GM21825 (cell line): ENCODE results near the gene TJP1.
"Not testable (repeated sequence)": the region's sequence is repeated elsewhere in the genome, so short reads cannot be mapped to it uniquely, and the experiment has no call there.

Experiments
- ATAC-seq: cut with Tn5 transposase; IDR thresholded peaks from one replicate; pipeline ENCODE4 v1.9.1; 2021; ENCODE audit warnings: mild to moderate bottlenecking, moderate library complexity; ENCODE audit not compliant: unreplicated experiment

TJP1 gene

DNA sequence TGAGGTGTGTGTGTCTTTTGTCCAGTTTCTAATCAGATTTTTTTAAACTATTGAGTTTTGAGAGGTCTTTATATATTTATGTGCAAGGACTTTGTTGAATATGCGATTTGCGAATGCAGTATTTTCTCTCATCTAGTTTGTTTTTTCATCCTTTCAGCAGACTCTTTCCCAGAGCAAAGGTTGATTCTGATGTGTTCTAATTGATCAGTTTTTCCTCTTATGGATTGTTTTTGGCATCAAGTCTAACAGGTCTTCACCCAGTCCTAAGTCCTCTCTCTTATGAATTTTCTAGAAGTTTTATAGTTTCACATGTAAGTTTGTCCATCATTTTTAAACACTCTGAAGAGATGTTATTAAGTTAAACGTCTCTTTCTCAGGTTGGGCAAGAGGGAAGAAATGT is 17.8 kb upstream of the TJP1 start:
- no peak for ATAC-seq

DNA sequence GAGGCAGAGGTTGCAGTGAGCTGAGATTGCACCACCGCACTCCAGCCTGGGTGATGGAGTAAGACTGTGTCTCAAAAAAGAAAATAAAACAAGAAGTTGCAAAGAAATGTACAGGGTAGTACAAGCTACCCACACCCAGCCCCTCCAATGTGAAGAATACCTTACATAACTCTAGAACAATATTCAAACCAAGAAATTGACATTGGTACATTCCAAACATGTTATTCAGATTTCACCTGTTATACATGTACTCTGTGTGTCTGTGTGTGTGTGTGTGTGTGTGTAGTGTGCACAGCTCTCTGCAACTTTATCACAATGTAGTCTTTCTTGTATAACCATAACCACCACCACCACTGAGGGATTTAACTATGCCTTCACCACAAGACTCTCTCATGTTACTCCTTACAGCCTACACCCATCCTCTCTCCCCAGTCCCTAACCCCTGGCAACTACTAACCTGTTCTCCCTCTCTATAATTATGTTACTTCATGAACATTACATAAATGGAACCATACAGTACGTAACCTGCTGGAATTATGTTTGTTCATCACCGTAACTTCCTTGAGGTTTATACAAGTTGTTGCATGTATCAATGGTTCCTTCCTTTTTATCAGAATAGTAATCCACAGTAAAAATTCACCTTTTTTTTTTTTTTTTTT is 16.2 kb upstream of the TJP1 start:
- no peak for ATAC-seq

DNA sequence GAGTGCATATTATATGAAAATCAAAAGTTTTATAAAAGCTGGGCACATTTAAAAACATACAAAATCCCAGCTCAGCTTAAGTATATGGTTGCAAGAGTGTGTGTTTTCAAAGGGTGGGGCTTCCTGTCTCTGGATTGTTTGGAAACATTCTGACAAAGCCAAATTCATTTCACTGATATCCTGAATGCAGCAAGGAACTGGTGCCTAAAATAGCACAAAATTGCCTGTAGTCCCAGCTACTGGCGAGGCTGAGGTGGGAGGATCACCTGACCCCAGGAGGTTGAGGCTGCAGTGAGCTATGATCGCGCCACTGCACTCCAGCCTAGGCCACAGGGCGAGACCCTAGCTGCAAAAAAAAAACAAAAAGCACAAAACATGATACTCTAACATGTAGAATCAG is 13.0 kb upstream of the TJP1 start:
- ATAC-seq: no peak

DNA sequence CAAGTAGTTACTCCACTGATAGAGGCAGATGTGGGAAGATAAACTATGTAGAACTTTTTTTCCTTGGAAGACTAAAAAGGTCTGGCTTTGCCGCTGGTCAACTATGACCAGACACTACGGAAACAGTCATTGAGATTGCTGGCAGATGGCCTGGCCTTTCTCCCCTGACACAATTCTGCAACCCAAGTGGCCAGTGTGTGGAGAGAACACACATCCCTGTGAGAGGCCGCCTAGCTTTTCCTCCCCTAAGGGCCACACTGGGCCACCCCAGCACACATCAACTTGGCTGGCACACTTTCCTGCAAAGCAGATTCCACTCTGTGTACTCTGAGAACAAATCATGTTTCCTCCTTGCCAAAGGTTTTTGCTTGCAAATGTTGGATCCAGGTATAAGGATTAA is 10.4 kb upstream of the TJP1 start:
- no peak for ATAC-seq

DNA sequence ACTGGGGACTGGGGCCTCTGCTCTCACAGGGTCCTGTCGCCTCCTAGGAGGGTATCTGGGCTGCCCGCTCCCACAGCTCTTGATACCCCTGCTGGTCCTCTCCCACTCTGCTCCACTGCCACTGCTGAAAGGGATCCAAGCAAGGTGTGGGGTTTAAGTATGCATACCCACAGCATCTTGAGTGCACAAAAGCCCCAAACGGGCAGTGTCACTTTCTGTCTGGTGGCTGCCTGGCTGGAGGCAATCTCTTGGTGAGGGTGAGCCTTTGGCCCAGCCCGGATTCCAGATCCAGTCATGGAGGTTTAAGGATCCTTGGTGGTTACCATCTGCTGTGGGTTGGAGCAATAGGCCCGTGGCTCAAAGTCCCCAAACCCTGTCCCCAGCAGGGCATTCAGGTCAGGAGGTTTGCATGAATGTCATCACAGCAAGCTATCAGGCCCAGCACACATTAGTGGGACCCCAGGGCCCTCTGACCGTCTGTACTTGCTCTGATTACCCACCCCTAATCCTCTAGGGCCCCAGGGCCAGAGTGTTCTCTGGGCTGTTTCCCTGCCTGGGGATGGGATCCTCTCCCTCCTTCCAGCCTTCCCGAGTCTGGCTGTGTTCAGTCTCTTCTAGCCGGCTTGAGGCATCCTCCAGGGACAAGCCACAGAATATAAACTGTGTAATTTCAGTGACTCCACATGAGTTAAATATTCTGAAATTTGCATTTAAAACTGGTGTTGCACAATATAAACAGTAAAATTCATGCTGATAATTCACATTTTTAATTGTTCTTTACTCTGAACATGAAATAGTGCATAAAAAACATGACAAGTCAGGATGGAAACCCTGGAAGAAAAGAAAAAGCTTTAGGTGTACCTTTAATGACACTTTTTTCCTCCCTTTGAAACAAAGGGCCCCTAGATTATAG is 4.9 kb upstream of the TJP1 start:
- ATAC-seq: no peak

DNA sequence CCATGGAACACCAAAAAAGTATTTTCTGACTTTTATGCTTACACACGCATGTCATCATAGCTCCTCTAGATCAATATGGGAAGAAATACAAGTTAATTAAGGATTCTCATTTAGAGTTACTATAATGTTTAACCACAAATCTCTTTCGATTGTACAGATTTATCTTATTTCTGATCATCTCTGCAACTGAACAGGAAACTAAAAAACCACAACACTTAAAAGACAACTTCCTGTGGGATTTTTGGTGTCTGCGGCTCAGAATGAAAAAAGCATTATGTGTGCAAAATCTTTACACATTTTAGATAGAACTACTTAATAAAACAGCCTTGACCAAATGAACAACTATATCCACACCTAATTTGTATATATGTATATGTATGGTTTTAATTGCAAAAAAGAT is 3.0 kb upstream of the TJP1 start:
- ATAC-seq: no peak

DNA sequence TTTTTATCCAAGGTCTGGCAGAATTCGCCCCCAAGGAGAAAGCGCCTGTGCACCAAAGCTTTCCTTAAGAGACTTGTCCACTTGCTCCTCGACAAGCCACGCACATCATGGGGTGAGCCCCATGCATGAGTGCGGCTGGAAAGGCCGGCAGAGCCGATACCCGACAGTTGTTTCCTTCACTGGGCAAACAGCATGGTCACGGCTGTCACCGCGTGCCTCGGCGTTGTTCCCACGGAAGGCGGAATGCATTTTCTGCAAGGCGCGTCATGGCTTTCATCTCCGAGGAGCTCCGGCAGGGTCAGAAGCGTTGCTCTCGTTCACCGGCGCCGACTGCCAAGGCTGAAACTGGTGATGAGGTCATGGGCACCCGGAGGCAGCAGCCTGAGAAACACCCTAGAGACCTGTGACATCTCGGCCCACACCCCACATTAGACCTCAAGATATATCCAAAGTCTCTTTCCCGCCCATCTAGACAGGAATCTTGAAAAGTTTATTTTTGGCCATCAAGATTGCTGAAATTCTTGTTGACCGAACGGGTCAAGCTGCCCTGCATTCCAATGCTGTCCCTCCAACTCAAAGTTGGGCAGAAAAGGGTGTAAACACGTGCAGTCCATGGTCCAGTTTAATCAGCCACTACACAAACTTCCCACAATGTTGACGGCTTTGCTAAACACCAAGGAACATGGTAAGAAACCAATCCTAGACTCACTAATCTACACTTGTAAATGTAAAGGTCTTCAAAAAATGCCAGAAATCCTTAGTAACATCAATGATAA is 604 bp upstream of the TJP1 start:
- ATAC-seq: no peak

DNA sequence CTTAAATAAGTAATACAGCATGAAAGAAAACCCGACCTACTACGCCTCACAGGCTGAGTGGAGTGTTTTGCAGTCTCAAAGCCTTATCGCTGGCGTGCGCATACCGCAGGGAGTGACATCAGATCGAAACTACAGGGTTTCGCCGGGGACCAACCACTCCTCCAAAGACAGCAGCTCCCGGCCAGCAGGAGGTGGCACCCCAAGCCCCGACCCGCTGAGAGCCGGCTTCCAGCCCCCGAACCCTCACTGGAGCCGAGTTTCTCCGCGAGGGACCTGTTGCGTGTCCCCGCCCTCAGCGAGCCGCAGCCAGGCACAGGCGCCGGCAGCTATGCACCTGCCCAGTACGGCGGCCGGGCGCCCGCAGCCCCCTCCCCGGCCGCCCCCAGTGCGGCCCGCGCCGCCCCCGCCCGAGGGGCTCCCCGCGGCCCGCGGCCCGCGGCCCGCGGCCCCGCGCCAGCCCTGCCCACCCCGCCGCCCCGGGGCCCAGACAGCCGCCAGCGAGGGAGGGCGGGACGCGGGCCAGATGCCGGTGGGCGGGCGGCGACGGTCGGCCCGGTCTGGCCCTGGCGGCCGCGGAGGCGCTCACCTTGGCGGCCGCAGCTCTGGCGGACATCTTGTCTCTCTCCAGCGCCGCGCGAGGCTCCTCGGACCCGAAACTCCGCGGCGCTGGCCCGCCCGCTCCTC is 710 bp downstream of the TJP1 start:
- no peak for ATAC-seq

DNA sequence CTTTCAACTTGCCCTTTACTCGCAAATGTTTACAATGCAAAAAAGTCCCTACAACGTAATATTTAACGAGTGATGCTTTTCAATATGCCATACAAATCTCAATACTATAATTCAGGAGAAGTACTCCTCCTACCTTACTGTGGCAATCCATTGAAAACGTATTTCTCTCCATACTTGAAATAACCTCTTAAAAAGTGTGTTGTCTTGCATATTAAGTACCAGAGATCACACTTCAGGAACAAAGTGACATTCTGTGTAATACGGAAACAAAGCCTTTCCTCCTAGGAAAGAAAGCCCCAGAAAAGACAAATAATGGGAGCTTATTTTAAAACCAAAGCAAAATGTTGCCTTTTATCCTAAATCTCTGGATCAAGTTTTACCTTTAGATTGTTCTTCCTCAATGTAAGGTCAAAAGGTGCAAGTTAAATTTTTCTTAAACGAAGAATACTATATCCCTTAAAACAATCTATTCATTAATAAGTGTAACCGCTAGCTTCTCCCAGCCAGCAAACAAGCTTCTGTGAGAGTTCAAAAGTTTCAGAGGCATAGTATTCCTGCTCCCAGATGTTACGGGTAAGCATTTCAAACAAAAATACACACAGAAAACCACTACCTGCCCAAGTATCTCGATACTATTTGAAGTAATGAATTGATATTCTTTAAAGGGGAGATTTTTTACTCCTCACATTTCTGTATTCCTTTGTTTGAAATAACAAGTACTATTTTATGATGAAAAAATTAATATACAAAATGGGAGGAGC is 1.7 kb downstream of the TJP1 start:
- no peak for ATAC-seq

DNA sequence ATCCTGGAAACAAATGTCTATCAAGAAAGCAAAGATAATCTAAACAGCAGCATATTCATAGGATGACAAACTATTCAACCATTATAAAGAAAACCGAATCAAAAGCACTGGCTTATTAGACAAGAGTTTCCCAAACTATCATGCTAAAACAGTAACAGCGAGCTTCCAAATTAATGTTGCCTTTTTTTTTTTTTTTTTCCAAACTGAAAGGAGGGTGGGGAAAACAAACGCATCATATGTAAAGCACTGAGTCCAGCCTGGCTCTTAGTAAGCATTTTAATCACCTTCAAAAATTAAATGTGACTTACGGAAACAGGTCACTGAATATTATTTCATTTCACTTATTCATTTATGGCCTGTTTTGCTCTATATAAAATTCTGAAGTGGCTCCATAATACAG is 2.3 kb downstream of the TJP1 start:
- no peak for ATAC-seq

DNA sequence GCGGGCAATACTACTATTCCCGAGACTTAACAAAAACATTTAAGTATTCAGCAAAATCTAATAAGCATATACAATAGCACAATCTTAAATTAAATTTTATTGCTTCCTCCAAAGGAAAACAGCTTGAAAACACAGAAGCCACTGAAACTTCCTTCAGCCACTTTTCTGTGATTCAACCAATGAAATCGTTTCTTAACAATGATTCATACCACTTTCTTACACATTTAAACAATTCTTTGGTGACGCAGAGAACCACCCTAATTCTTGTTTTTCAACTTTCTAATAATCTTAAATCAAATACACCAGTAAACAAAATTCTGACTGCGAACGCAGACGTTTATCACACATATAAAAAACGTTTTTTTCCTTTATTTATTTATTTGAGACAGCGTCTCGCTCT is 4.1 kb downstream of the TJP1 start:
- no peak for ATAC-seq

DNA sequence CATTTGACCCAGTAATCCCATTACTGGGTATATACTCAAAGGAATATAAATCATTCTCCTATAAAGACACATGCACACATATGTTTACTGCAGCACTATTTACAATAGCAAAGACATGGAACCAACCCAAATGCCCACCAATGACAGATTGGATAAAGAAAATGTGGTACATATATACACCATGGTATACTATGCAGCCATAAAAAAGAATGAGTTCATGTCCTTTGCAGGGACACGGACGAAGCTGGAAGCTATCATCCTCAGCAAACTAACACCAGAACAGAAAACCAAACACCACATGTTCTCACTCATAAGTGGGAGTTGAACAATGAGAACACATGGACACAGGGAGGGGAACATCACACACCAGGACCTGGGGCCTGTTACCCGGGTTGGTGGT is 4.8 kb downstream of the TJP1 start:
- ATAC-seq: not testable (repeated sequence)

DNA sequence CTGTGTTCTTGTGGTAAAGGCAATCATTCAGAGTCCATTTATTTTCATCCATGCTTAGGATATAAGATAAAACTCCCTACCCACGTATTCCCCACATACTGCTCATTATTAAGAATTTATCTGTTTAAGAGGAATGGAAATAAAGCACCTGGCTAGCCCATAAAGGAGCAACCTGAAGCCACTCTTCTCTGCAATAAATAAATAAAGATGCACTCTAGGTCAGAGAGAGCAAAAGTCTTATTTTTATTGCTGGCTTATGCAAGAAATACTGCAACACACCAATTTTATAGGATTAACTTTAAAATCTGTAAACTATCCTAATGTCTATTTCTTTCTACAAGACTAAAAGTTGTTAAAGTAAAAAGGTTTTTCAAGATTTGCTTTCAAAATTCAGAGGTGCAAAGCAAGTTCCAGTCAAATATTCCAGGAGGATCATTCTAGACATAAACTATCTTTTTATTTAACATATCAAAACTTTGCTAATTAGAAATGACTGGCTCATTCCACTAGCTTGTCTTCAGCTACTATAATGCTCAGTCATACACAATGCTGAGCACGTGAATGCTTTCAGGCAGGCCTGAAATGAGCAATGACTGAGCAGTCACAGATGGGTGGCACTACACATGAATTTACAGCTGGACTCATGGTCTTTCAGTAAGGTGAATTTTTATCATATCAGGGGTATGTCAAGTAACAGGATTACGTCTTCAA is 7.1 kb downstream of the TJP1 start:
- no peak for ATAC-seq

DNA sequence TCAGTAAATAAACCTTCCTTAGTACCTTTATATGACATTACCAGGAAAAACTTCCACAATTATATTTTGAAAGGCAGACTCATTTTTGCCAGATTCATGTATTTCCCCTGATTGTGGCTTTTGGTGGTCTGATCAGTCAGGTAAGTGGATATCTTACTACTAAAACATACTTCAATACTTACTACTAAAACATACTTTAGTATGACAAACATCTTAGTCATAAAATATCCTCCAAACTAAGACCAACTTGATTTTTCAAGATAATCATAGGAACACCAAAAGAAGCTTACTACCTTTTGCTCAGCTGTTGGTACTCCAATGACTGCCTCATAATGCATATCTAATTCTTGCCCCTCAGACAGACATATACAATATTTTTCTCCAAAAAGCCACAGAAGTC is 9.3 kb downstream of the TJP1 start:
- no peak for ATAC-seq

DNA sequence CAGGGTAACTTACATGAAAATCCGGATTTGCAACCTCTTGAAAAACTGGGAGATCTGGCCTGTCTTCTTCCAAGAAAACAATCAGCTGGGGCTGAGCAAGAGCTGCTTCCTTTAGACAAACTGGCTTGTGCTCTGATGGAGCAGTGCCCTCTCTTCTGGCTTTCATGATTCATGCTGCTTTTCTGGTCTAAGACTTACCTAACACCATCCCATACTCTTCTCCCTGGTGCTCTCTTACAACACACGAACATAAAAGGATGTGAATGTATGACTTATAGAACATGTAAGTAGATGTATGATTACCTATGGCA is 9.9 kb downstream of the TJP1 start:
- no peak for ATAC-seq

DNA sequence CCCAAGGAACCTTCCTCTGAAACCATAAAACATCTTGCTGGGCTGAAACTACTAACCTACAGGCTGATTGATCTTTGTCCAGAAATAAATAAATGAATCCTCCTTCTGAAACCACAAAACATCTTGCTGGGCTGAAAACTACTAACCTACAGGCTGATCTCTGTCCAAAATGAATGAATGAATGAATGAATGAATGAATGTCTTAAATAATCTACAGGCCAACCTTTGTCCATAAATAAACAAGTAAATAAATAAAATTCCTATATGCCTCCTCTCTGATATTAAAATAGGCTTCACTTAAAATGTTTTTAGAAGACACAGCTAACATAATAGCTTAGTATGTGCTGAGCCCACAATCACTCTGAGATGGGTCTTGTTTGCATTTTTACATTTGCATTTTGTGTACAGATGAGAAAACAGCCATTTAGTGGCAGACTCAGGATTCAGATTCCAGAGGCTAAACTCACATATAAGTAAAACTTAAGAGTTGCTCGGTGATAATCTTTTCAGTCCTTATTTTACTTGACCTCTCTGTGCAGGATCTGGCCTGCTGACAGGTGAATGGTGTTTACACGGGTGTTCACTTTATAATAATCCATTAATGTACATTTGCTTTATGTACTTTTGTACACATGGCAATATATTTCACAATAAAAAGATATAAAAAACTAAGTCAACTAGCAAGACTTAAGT is 10.4 kb downstream of the TJP1 start:
- ATAC-seq: no peak

DNA sequence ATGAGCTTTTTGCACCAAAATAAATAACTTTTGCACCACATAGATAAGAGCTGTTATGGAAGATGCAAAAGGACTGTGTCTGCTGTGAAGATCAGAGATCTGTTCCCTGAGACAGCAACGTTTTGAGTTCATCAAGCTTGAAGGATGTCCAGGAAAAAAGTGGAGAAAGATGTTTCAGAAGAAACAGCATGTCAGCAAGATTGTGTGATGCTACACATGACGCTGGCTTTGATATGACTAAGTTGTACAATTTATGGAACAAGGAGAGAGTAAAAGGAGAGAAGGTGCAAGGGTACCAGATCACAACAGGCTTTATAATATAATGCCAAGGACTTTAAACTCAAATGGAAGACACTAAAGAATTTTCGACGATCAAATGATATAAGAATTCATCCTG is 16.6 kb downstream of the TJP1 start:
- ATAC-seq: no peak

DNA sequence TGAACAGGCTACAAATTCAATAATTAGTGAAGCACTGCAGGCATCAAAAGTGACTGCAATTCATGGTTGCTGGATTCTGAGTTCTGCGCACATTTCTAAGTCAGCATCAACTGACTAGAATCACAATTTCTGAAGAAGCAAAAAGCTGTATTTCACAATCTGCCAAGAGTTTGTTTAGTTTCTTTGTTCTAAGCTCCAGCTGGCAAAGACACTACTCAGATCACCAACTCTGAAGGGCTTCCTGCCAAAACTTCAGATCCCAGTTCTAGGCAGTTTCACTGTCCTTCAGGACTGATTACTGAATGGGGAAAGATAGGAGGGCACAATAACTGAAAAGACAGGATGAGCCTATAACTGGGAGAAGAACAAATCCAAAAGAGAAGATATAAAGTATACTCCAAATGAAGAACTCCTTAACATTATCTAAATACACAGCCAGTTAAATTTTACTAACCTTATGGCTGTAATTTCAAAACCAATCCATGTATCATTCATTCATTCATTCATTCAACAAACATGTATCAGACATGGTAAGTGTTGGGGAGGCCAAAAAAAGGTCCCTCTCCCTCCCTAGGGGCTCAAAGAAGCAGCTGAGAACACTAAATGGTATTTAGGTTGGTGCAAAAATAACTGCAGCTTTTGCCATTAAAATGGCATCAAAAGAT is 17.1 kb downstream of the TJP1 start:
- no peak for ATAC-seq

DNA sequence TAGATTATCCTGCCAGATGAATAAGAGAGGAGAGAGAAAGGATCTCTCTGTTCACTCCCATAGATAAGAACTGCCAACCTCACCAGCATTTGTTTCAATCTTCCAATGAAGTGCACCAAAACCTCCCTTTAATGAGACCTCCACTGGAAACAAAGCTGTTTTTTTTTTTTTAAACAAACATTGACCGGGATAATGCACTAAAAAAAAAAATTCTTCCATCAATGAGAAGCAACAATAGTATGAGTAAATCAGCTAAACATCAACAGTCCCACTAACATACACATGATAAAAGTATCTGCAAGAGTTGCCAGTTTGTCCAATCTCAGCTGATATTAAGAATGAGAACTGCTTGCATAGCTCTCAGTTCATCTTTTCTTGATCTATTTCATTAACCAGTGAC is 19.9 kb downstream of the TJP1 start:
- no peak for ATAC-seq
